ENCODE data around the gene MELTF. TPM values are rescaled to one million over a fixed set of nuclear protein-coding genes. Genes with fewer than 3 reads are reported as not detected.

Gene MELTF
- total and polyA plus RNA-seq, 2 experiments from 2014 or later = 74.0 to 121 TPM

- no peak for DNase-seq (ENCODE audit: low spot score)
- Histone ChIP-seq H3K4me3 (no peak overlapping the region), H3K4me2 (no peak overlapping the region), H3K27me3 (no peaks in the 10 kb centered on the region), H3K9me2 (replicated peaks; ENCODE audit: insufficient read depth) (no peaks in the 10 kb centered on the region), H3K9me3 (ENCODE audit: low read depth) (no peaks in the 10 kb centered on the region), H3K79me2 (no peaks in the 10 kb centered on the region), H3K36me3 (replicated peaks; ENCODE audit: insufficient read depth, low read depth) (no peaks in the 10 kb centered on the region), H2AFZ (no peak overlapping the region), H3K27ac (no peak overlapping the region), H4K20me1 (ENCODE audit: insufficient read depth, poor library complexity, severe bottlenecking) (no peaks in the 10 kb centered on the region), H3K4me1 (ENCODE audit: insufficient read depth) (no peaks in the 10 kb centered on the region)
- no peak for TF ChIP-seq EZH2phosphoT487 (IDR thresholded peaks at IDR 0.05; ENCODE audit: low read depth, severe bottlenecking, unreplicated experiment)
- TF ChIP-seq CTCF (IDR thresholded peaks at IDR 0.05; ENCODE audit: poor library complexity) = no peak
- no peak for TF ChIP-seq EZH2 (IDR thresholded peaks at IDR 0.05; ENCODE audit: borderline replicate concordance)
- WGBS (ENCODE audit: low lambda C conversion rate, missing lambda C conversion rate) = 84% methylated on average over 13 of the region's 13 CpGs
Observed at GRCh38 chr3:197019535-197019934, 10.1 kb downstream of the MELTF start.

- Histone ChIP-seq H3K9me3 (ENCODE audit: low read depth) (no peaks in the 10 kb centered on the region), H3K79me2 (no peaks in the 10 kb centered on the region), H3K4me1 (ENCODE audit: insufficient read depth) (no peaks in the 10 kb centered on the region), H3K4me2 (no peak overlapping the region), H3K4me3 (no peak overlapping the region), H3K36me3 (replicated peaks; ENCODE audit: insufficient read depth, low read depth) (no peaks in the 10 kb centered on the region), H3K27ac (no peak overlapping the region), H4K20me1 (ENCODE audit: insufficient read depth, poor library complexity, severe bottlenecking) (no peaks in the 10 kb centered on the region), H3K27me3 (no peaks in the 10 kb centered on the region), H2AFZ (no peak overlapping the region), H3K9me2 (replicated peaks; ENCODE audit: insufficient read depth) (no peaks in the 10 kb centered on the region)
- 33% methylated on average over 6 of the region's 6 CpGs for WGBS (ENCODE audit: low lambda C conversion rate, missing lambda C conversion rate)
- TF ChIP-seq EZH2 (IDR thresholded peaks at IDR 0.05; ENCODE audit: borderline replicate concordance) (no peak), CTCF (IDR thresholded peaks at IDR 0.05; ENCODE audit: poor library complexity) (no peak), EZH2phosphoT487 (IDR thresholded peaks at IDR 0.05; ENCODE audit: low read depth, severe bottlenecking, unreplicated experiment) (no peak)
- no peak for DNase-seq (ENCODE audit: low spot score)
Observed at GRCh38 chr3:197019021-197019420, 10.6 kb downstream of the MELTF start.

- WGBS (ENCODE audit: low lambda C conversion rate, missing lambda C conversion rate) = 97% methylated on average over 18 of the region's 18 CpGs
- Histone ChIP-seq H3K79me2 (no peaks in the 10 kb centered on the region), H3K27ac (no peak overlapping the region), H3K4me3 (no peak overlapping the region), H3K27me3 (no peaks in the 10 kb centered on the region), H4K20me1 (ENCODE audit: insufficient read depth, poor library complexity, severe bottlenecking) (no peaks in the 10 kb centered on the region), H3K36me3 (replicated peaks; ENCODE audit: insufficient read depth, low read depth) (no peaks in the 10 kb centered on the region), H3K9me3 (ENCODE audit: low read depth) (no peaks in the 10 kb centered on the region), H2AFZ (no peak overlapping the region), H3K4me1 (ENCODE audit: insufficient read depth) (no peaks in the 10 kb centered on the region), H3K4me2 (no peak overlapping the region), H3K9me2 (replicated peaks; ENCODE audit: insufficient read depth) (no peaks in the 10 kb centered on the region)
- no peak for DNase-seq (ENCODE audit: low spot score)
- TF ChIP-seq EZH2 (IDR thresholded peaks at IDR 0.05; ENCODE audit: borderline replicate concordance) (no peak), CTCF (IDR thresholded peaks at IDR 0.05; ENCODE audit: poor library complexity) (no peak), EZH2phosphoT487 (IDR thresholded peaks at IDR 0.05; ENCODE audit: low read depth, severe bottlenecking, unreplicated experiment) (no peak)
Observed at GRCh38 chr3:197017003-197017402, 12.6 kb downstream of the MELTF start.

Measured in hepatocyte (in vitro differentiated cells).